AG04450 (cell line): ENCODE measurements around the gene SLC45A2. TPM values are rescaled to one million over a fixed set of nuclear protein-coding genes. Genes with fewer than 3 reads are reported as not detected.

ENCODE experiments used
- CTCF ChIA-PET: fragments of 300-600, 350-600 bp; formaldehyde crosslinking; extraction: SDS; loops from one replicate; lab custom pipeline; 2022; ENCODE audit warnings: antibody characterized with exemption, inconsistent platforms; lab: Charles Lee
- POLR2A ChIA-PET: fragments of 350-600 bp; formaldehyde crosslinking; extraction: SDS; loops from one replicate; lab custom pipeline; 2021; ENCODE audit warnings: antibody characterized with exemption, inconsistent platforms; lab: Yijun Ruan, JAX
- DNase-seq: peaks from one replicate; pipeline ENCODE4 v3.0.0-alpha.2; 2011; ENCODE audit warnings: low read depth, low spot score
- H3K27ac ChIP-seq: one replicate; pipeline ENCODE4 v1.5.1; 2012; ENCODE audit warnings: low read depth, low read length, control low read depth
- H3K27me3 ChIP-seq: one replicate; pipeline ENCODE4 v1.6.0; 2012; ENCODE audit warnings: low read length; ENCODE audit not compliant: control insufficient read depth, insufficient read depth
- H3K4me3 ChIP-seq: 2 replicates; pipeline ENCODE4 v1.5.1; 2011; ENCODE audit warnings: mild to moderate bottlenecking, low read depth, low read length, control low read depth
- H3K9me3 ChIP-seq: 2 replicates; pipeline ENCODE4 v1.5.1; 2012; ENCODE audit warnings: low read length; ENCODE audit not compliant: control insufficient read depth, insufficient read depth
- CTCF ChIP-seq: IDR thresholded peaks from 2 replicates; pipeline ENCODE4 v1.5.1; 2011; ENCODE audit warnings: low read depth, low read length, control low read depth, inconsistent platforms
- polyA plus RNA-seq: library from polyadenylated mRNA; depleted of rRNA; stranded (reverse); fragments of >200 nt; gene quantifications from 2 replicates; pipeline ENCODE4 v1.2.3, GENCODE V29; 2011

The SLC45A2 gene
- polyA plus RNA-seq, 1 experiment = not detected

- no peaks in the 10 kb centered on the region for H3K27me3 ChIP-seq
- TF ChIP-seq CTCF = no peak
These were observed 24.3 kb upstream of the SLC45A2 start for GRCh38 chr5:34008802-34009201.

GRCh38 chr5:34007621-34008600, 23.4 kb upstream of the SLC45A2 start, which contains the start of gene AMACR:
AMACR (minus strand) TSS chr5:34008050; CDS start chr5:34008019, 31 bp downstream.
- Histone ChIP-seq H3K9me3 (no peaks in the 10 kb centered on the region), H3K27me3 (no peaks in the 10 kb centered on the region), H3K27ac (peak within 1 kb of the TSS; percentile 88), H3K4me3 (peak within 1 kb of the TSS; percentile 77)
- TF ChIP-seq CTCF = 0 out of 2 replicates have a peak, but pooled peaks have one; percentile 12
- POLR2A ChIA-PET = interaction anchor here (0.6 to 1.5 kb wide), 7 partner anchors 10 to 116 kb away, joined by 3 to 7 read pairs (median 4); partner anchors contain the start of gene ADAMTS12
- CTCF ChIA-PET = interaction anchor here (0.6 to 3.9 kb wide), 2 partner anchors 11 to 168 kb away, joined by 4 to 18 read pairs; no protein-coding TSS in a partner anchor
- DNase-seq = peak; percentile 72

More at GRCh38 chr5:34008802-34009201, 24.3 kb upstream of the SLC45A2 start:
- Histone ChIP-seq H3K9me3 (no peaks in the 10 kb centered on the region), H3K4me3 (peak overlapping the region; percentile 77), H3K27ac (no peak overlapping the region)
- ChIA-PET CTCF (interaction anchor here (3.9 kb wide), 1 partner anchor 11 kb away, joined by 18 read pairs; no protein-coding TSS in a partner anchor), POLR2A (interaction anchor here (0.6 to 1.5 kb wide), 5 partner anchors 13 to 117 kb away, joined by 3 to 7 read pairs (median 3); partner anchors contain the start of gene ADAMTS12)
- no peak for DNase-seq

DNA sequence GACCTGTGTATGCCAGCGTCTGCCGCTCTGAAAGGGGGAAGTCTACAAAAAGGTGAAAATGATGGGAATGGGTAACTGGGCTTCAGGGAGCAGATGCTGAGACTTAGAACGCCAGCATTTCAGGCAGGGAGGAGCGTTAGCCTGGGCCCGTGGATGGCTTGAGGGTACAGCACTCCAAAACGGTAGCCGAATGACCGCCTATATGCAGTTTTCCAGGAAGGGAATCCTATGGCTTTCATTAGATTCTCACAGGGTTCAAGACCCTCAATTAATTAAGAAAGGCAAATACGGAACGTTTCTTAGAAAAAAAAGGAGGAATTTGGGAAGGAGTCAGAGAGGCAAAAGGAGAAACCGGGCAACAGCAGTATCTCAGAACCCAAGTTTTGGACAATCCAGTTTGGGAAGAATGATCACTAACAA, 22.7 kb upstream of the SLC45A2 start:
- peak overlapping the region; percentile 78 for H3K27ac ChIP-seq
- no peaks in the 10 kb centered on the region for H3K9me3 ChIP-seq
- ChIA-PET CTCF (interaction anchor here (3.9 kb wide), 1 partner anchor 10 kb away, joined by 18 read pairs; no protein-coding TSS in a partner anchor), POLR2A (interaction anchor here (1.5 kb wide), 1 partner anchor 14 kb away, joined by 7 read pairs; no protein-coding TSS in a partner anchor)
- H3K4me3 ChIP-seq = peak overlapping the region; percentile 77
- H3K27me3 ChIP-seq = no peaks in the 10 kb centered on the region
- no peak for TF ChIP-seq CTCF
- no peak for DNase-seq

- H3K4me3 ChIP-seq = no peak overlapping the region
- no peak overlapping the region for H3K27ac ChIP-seq
- DNase-seq = no peak
- H3K27me3 ChIP-seq = no peaks in the 10 kb centered on the region
- POLR2A ChIA-PET = no interaction called here
- H3K9me3 ChIP-seq = no peaks in the 10 kb centered on the region
- TF ChIP-seq CTCF = no peak
- CTCF ChIA-PET = interaction anchor here (3.9 kb wide), 1 partner anchor 8 kb away, joined by 18 read pairs; no protein-coding TSS in a partner anchor
These were observed 21.2 kb upstream of the SLC45A2 start for GRCh38 chr5:34005681-34006080.
